Measurements from ENCODE around the gene TPCN1.

The TPCN1 gene

DNA sequence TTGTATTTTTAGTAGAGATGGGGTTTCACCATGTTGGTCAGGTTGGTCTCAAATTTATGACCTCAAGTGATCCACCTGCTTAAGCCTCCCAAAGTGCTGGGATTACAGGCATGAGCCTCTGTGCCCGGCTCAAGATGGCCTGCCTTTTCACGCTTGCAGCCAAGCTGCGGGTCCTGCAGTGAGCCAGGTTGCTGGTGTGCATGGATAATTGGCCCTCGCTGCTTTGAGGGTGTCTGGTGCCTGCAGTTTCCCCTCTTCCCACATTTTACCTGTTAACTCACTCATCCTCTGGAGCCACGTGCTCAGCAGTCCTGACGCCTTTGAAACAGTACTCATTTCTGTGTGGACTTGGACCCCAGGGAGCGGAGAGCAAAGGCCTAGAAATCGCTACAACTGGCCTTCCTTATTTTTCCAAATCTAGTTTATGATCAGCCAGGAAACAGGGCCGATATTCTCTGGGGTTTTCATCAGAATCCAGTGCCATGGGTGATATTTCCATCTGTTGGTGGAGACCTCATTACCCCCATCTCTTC is 42.2 kb downstream of the TPCN1 start:
- no peak for FAIRE-seq

DNA sequence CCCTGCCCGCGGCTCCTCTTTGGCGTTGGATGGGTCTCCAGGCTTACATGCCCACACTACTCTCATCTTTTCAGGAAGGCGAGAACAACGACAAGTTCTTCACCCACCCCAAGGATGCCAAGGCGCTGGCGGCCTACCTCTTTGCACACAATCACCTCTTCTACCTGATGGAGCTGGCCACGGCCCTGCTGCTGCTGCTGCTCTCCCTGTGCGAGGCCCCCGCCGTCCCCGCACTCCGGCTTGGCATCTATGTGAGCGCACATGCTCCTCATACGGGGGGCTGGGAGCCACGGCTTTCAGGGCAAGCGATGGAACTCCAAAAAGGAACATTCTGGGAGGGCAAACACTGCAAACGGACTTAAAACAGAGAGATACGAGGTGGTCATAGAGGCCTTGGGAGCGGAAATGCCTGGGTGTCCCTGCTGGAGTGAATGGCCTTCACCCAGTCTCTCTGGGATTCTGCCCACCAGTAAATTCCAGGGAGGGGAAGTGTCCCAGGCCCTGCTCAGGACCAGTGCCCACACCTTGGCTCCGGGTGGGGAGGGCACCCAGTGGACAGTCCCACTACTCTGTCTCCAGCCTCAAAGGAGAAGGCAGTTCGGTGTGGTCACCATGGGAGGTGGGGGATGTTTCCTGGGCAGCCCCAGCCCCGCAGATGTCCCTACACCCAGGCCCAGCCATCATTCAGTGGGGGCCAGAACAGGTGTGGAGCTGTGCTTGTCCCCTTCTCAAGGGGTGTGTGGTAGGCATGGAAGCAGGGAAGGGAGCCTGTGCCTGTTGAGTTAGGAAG is 45.0 kb downstream of the TPCN1 start:
- FAIRE-seq = no peak

DNA sequence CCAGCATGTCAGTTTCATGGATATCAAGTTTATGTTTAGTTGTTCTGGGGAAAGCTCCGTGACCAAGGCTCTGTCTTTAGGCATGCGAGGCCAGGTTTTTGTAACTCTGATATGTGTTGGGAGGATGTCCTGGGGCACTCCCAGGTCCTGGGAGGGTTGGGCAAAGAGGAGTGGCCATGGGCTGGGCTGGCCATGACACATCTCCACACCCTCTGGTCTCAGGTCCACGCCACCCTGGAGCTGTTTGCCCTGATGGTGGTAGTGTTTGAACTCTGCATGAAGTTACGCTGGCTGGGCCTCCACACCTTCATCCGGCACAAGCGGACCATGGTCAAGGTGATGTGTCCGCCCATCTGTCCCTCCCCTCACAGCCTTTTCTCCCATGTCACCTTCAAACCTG is 46.4 kb downstream of the TPCN1 start:
- no peak for FAIRE-seq

DNA sequence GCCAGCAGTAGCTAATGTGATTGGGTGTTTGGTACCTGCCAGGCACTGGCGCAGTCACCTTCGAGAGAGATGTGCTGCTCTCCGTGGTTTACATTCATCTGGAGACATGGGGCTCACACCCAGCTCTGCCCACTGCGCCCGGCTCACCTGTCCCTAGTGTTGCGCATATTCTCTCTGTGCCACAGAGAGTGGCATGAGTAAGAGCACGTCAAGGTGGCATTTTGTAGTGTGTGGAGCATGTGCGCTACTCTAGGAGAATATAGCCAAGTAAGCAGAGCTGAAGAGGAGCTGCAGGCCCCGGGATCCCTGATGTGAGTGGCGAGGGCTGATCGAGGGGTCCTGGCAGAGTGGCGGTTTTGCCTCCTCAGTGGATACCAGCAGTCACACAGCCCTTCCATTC is 46.9 kb downstream of the TPCN1 start:
- FAIRE-seq = no peak

DNA sequence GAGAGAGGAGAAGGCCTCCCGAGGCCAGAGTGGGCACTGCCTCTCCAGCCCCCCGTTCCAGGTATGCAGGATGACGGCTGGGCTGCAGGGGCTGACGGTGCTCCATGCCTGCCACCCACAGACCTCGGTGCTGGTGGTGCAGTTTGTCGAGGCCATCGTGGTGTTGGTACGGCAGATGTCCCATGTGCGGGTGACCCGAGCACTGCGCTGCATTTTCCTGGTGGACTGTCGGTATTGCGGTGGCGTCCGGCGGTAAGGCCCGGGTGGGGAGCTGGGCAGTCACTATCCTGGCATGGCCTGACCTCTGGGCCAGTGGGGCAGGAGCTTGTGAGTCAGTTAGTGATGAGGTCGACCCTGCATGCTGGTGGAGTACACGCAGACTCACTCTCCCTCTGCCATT is 47.4 kb downstream of the TPCN1 start:
- FAIRE-seq = no peak

DNA sequence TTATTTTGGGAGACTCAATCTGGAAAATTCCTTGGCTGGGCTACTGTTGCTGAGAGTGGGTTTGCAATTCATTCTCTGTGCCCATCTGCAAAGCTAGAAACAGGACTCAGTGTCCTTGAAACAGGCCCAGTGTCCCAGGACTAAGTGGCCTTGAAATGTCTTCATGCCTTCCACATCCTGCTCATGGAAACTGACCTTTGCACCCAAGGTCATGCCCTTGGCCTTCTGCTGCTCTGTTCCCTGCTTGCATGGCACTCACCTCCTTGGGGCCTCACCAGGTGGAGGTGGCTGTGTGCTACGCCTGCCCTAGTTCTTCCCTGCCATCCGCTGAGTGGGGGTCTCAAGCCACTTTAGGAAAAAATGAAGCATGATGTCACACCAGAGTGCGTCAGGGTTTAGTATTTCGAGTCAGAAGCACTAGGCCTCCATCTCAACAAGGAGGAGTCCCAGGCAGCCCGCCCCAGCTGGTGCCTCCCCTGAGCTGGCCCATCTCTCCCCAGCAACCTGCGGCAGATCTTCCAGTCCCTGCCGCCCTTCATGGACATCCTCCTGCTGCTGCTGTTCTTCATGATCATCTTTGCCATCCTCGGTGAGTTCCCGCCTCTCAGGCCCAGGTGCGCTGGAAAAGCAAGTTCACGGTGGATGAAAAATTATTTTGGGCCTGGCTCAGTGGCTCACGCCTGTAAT is 48.1 kb downstream of the TPCN1 start:
- FAIRE-seq = no peak

DNA sequence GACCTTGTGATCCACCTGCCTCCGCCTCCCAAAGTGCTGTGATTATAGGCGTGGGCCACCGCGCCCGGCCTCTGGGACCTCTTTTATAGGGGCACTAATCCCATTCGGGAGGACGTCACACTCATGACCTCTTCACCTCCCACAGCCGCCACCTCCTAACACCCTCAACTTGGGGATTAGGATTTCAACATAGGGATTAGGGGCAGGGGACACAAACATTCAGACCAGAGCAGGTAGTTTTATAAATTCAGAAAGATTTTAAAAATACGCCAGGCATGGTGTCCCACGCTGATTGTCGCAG is 49.4 kb downstream of the TPCN1 start:
- no peak for FAIRE-seq

DNA sequence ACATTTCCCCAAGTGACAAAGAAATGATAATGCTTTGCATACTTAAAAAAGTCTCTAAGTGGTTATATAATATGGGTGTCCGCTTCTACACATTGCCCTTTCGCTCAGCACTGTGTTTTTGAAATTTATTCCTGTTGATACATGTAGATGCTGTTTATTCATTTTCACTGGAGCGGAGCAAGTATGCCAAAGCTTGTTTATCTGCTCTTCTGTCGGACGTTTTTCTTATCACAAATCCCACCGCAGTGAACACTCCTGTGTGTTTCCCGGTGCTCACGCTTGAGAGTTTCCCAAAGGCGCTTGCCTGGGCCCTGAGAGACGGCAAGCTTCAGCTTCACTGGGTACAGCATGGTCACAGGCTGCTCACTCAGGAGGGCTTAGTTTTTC is 50.2 kb downstream of the TPCN1 start:
- no peak for FAIRE-seq

DNA sequence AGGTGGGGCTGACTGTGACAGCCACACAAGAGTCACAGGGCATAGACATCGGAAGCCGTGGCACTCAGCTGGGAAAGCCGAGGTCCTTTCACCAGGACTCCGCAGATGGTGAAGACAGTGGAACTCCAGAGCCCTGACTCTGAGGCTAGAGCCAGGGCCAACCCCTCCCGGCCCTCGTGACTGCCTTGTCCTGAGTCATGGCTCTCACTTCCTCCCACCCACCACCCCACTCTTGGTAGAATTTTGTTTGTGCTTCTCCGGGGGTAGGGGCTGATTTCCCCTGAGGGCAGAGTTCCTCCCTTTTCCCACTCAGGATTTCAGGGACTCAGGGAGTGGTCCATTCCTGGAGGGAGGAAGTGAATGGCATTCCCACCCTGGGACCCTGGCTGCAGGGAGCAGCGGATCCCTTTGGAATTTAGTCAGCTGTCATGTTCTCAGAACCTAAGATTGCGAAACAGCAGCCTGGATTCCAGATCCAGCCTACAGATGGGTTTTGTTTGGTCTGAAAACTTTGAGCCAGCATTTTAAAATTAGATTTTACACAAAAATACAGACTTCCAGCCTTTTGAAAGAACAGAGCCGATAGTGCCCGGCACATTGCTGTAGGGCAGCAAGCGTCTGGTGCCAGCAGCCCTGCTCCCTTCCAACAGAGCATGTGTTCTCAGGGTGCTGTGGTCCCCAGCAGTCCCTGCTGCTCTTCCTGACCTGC is 50.7 kb downstream of the TPCN1 start:
- FAIRE-seq = no peak

DNA sequence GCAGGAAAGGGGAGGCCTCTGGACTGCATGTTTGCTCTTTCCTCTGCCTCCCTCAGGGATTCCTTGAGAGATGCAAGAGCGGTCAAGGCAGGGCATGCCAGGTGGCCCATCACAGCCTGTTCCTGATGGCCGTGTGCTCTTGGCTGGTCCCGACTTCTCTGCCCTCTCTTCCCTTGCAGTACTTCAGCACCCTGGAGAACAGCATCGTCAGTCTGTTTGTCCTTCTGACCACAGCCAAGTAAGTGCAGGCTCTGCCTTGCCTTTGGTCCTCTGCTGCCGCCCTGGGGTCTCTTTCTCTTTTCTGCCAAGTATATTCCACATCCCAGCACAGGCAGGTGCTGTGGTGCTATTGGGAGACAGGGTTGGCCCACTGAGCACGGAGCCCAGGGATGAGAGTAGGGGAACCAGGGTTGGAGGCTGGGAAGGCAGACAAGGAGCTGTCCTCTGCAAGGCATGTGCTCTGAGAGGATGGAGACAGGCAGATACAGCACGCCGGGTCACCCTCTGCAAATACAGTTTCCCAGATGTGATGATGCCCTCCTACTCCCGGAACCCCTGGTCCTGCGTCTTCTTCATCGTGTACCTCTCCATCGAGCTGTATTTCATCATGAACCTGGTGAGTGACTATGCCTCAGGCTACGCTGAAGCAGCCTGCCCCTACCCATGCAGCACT is 51.9 kb downstream of the TPCN1 start:
- no peak for FAIRE-seq

DNA sequence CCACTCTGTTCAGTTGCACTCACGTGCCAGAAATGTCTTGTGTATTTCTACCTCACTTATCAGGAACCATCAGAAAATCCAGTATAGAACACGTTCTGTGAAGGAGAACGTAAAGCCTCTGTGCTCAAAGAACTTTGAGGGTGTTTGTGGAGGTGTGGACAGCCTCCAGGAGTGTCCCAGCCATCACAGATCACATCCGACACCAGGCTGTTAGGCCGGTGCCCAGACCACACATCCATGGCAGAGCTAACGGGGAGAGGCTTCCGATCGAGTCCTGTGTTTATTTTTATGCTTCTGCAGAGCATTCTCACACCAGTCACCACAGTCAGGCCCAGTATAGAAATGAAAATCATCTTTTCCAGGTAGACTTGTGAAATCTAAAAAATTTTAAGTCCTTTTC is 53.6 kb downstream of the TPCN1 start:
- FAIRE-seq = no peak

DNA sequence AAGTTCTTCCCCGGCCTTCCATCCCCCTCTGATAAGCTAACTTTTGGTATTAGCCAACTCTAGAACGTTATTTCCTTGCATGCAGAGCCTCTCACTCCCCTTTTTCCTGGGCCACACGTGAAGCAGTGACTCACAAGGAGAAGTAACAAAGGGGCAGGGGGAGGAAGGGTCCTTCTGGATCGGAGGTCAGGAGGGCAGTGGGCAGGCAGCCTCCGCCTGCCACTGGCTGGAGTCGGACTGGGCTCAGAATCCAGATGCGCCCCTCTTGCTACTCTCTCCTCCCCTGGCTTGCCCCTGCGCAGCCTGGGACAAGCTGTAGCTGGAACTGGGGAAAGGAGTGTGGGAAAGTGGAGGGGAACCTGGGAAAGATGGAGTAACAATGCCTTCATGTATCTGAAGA is 55.0 kb downstream of the TPCN1 start:
- FAIRE-seq = no peak

DNA sequence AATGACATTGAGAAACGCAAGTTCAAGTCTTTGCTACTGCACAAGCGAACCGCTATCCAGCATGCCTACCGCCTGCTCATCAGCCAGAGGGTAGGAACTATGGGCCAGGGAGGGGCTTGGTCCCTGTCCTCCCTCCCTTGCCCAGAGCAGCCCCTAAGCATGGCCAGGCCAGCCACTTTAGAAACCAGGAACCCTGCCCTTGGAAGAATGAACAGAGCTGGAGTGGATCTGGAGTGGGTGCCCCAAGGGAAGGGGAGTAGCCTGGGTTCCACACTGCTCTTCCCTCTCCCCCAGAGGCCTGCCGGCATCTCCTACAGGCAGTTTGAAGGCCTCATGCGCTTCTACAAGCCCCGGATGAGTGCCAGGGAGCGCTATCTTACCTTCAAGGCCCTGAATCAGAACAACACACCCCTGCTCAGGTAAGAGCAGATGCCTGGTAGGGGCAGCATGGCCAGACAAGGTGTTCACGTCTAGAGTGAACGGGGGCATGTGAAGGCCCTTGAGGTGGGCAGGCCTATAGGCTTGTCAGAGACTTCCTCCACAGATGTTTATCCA is 55.8 kb downstream of the TPCN1 start:
- no peak for FAIRE-seq

DNA sequence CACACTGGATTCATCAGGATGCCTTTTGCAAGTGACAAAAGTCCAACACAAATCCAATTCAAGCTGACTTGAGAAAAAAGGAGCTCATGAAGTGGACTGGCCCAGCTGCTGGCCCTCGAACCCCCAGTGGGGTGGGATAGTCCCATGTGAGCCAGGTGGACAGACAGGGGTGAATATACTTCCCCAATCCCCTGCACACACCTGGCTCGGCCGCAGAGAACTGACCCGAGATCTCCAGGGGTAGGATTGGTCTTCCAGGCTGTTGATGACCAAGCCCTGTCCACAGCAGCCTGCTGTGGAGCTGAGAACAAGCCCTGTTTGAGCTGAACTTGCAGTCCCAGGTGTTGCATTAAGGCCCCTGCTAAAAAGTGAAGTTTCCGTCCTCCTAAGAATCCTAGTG is 56.2 kb downstream of the TPCN1 start:
- FAIRE-seq = no peak

DNA sequence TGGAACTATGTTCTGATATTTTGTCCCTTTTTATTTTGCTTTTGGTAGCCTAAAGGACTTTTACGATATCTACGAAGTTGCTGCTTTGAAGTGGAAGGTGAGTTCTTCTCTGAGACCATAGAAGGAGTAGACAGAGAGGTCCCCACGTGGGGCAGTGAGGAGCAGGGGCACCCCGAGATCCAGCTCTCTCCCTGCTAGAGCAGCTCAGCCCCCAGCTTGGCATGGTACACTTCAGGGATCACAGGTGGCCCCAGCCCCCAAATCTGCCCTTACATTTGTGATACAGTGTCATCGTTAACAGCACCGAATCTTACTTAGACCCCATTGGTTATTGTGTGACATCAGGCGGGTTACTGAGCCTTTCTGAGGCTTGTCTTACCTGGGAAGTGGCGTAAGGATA is 56.9 kb downstream of the TPCN1 start:
- no peak for FAIRE-seq

DNA sequence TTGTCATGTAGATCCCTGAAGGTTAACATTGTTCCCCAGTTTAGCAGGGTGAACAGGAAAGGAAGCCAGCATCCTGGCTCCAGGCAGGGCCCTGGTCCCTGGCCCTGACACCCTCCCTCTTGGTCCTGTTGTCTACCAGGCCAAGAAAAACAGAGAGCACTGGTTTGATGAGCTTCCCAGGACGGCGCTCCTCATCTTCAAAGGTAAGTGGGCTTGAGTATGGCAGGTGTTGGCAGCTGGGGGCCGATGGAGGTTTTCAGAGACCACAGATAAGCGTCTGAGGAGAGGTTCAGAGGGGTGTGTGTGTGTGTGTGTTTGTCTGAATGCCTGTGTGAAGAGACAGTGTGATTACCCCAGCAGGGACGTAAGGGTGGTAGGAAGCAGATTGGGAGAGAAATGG is 57.4 kb downstream of the TPCN1 start:
- FAIRE-seq = no peak

DNA sequence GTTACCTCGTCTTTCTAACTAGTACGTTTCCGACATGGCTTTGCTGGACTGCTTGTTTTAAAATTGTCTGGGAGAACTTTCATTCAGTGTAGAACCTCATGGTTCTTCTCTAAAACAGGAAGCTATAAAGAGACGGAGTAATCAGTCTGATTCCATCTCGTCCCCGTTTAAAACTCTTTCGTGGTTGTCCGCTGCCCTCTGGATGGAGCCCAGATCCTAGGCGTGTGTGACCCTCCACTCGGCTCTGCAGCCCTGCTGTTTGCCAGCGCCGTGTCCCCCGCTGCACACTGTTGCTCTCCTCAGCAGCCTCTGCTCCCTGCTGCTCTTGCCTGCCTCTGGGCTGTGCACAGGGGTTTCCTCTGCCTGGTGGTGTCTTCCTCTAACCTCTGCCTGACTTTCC is 63.5 kb downstream of the TPCN1 start:
- FAIRE-seq = no peak

DNA sequence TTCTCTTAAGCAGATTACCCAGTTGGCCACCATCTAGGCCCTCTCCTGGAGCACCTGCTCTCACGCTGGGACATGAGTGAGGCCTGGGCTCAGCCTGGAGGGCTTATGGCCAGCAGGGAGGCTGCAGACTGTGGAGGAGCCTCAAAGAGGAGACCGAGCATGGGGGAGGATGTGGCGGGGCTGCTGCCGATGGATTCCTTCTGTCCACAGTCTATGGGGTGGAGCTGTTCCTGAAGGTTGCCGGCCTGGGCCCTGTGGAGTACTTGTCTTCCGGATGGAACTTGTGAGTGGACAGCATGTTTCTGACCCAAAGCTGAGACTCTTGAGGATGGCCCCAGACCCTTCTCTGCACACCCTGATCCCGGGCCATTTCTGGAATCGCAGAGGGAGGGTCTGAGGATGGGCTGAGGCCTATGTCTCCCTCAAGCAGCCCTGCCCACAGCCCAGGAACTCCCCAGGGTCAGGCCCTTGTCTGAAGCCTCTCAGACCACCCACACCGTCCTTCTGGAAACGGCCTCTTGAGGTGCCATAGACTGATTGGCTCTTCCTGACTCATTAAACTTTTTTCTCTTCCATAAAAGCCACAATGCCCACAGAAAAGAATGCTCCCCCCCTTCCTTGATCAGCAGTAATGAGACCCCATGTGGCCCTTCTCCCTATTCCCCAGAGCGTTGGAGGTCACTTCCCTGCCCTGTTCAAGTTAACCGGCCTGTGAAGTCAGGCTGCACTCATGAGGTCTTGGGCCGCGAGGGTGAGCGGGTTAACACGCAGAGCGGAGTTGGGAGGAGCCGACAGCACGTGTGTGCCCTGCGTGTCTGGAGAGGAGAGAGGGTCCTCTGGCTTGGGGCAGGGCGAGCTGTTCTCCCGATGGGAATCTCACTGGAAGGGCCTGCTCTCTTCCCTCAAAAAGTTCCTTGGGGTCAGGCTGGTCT is 64.7 kb downstream of the TPCN1 start:
- FAIRE-seq = no peak

DNA sequence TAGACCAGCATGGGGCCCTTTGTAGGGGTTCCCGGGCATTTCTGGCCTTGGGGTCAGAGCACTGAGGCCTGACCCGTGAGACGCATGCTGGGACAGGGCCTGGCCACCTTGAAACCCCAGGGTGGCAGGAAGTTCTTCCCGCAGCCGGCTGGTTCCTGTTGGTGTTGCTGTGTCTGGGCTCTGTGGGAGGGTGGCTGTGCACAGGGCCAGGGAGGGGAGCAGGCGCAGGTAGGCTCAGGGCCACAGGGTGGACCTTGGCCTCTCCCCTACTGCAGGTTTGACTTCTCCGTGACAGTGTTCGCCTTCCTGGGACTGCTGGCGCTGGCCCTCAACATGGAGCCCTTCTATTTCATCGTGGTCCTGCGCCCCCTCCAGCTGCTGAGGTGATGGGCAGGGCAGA is 65.4 kb downstream of the TPCN1 start:
- no peak for FAIRE-seq

DNA sequence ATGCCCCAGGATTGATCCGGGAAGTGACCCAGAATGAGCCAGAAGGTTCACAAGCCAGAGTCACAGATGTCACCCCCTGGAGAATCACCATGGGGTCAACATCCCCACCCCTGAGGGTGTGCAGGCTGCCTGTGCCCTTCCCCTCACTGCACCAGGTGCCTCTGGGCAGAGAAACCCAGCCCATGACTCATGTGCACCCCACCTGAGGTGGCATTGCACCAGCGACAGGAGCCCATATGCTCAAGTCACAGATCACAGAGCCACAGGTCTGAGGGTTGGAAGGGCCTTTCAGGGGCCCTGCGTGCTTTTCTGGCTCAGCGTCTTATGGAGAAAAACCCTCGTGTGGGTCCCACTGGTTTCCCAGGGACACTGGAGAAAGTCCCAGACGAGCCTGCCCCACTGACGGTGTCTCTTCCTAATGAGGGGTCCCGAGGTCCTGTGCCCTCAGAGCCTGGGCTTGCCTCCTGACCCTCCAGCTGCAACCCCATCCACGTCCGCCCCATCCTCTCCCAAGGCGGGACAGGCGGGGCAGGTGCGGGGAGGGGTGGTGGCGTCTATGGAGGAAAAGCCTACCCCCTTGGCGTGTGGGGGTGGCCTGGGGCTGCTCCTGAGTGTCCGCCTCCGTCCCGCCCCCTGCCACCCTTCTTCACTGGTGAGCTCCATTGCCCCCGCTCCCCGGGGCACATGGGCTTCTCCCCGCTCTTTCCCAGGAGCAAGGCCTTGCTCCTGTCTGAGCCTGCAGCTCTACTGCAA is 66.1 kb downstream of the TPCN1 start:
- no peak for FAIRE-seq

DNA sequence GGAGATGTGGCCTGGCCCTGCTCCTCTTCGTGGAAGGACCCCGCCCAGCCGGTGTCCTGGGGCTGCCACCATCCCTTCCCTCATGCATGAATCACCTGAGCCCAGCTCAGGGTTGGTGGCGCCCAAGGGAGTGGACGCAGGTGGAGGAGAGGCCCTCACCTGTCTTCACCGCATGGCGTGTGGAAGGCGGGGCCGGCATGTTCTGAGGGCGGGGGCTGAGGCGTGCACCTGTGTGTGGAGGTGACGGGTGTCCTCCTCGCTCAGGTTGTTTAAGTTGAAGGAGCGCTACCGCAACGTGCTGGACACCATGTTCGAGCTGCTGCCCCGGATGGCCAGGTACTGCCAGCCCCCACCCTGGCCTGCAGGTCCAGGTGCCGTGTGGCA is 66.6 kb downstream of the TPCN1 start:
- FAIRE-seq = no peak

Data from colon (tissue), 2 donors.